ENCODE measurements around the gene LMBR1L. TPM values are rescaled to one million over a fixed set of nuclear protein-coding genes. Genes with fewer than 3 reads are reported as not detected.
A peak's percentile ranks its signal among the peaks of the same experiment; 100 is the strongest.

LMBR1L gene
- total and polyA plus RNA-seq, 2 of the 13 experiments (the other 11 are each of a cell fraction or from before 2014, with no cell fraction given): 12.2 to 65.9 TPM

DNA sequence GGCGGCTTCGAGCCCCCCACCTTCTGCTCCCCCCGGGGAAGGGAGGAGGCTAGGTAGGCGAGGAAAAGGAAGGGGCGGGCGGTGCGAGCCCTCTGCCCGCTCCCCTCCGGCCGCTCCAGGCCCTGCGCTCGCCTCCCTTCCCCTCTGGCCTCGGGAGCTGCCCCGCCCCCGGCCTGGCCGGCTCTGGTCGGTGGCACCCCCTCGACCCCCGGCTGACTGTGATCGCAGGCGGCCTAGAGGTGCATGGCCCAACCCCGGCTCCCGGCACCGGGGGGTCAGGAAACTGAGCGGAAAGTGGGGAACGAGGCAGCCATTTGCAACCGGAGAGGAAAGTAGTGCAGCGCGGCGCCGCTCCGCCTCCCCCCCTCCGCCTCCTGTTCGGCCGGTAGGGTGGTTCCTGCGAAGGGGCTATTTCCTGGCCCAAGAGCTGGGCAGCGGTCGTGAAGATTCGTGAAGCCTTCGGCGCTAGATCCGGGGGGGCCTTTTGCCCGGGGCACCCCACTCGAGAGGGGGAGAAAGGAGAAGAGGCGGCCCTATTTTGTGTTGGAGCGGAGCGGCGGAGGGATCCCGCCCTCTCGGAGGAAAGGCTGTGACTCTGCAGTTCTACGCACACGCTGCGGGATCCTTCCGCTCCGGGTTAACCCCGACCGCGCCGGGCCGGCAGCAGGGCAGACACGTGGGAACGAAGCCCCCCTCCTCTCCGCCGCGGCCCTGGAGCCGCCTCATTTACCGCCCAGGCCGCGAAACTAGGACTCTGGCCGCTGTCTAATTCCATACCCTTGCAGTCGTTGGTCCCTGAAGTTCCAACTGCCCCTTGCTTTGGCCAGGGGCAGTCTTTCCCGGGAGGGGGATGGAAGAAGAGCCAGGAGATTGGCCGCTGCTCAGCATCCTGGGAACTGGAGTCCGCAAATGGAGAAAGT is 50.1 kb downstream of the LMBR1L start, which contains the start of gene KMT2D (continued):
- TF ChIP-seq IRX3 (CRISPR knock-in tag; IDR thresholded peaks at IDR 0.05; ENCODE audit: borderline replicate concordance, low read depth) (no peak), ZNF792 (CRISPR knock-in tag; IDR thresholded peaks at IDR 0.05) (peak; percentile 51; the same call in 1 of the 2 replicates), FOXO1 (CRISPR knock-in tag; IDR thresholded peaks at IDR 0.05) (peak; percentile 37; the same call in 1 of the 2 replicates), CEBPG (CRISPR knock-in tag; IDR thresholded peaks at IDR 0.05) (peak; percentile 35; the same call in 1 of the 2 replicates), MIXL1 (CRISPR knock-in tag; IDR thresholded peaks at IDR 0.05) (0 out of 2 replicates have a peak, but pooled peaks have one; percentile 31), ZNF326 (CRISPR knock-in tag; IDR thresholded peaks at IDR 0.05; ENCODE audit: borderline replicate concordance) (no peak), ZNF569 (CRISPR knock-in tag; IDR thresholded peaks at IDR 0.05; ENCODE audit: borderline replicate concordance) (no peak), MXD4 (CRISPR knock-in tag; IDR thresholded peaks at IDR 0.05) (peak; percentile 93), POLR2AphosphoS5 (IDR thresholded peaks at IDR 0.05; ENCODE audit: low read depth, low read length) (peak; percentile 52), HNRNPH1 (optimal IDR thresholded peaks at IDR 0.05; ENCODE audit: low read depth, low read length) (no peak), TAF1 (CRISPR knock-in tag; IDR thresholded peaks at IDR 0.05) (peak; percentile 95), ZC3H4 (CRISPR knock-in tag; IDR thresholded peaks at IDR 0.05; ENCODE audit: borderline replicate concordance) (no peak), ZNF720 (CRISPR knock-in tag; IDR thresholded peaks at IDR 0.05) (no peak), ZNF761 (CRISPR knock-in tag; conservative IDR thresholded peaks at IDR 0.05) (no peak; the same call in 1 of the 2 replicates)
- TF ChIP-seq, protein P1, sequence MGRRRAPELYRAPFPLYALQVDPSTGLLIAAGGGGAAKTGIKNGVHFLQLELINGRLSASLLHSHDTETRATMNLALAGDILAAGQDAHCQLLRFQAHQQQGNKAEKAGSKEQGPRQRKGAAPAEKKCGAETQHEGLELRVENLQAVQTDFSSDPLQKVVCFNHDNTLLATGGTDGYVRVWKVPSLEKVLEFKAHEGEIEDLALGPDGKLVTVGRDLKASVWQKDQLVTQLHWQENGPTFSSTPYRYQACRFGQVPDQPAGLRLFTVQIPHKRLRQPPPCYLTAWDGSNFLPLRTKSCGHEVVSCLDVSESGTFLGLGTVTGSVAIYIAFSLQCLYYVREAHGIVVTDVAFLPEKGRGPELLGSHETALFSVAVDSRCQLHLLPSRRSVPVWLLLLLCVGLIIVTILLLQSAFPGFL (CRISPR knock-in tag; IDR thresholded peaks at IDR 0.05): no peak
- TF ChIP-seq, protein P2, sequence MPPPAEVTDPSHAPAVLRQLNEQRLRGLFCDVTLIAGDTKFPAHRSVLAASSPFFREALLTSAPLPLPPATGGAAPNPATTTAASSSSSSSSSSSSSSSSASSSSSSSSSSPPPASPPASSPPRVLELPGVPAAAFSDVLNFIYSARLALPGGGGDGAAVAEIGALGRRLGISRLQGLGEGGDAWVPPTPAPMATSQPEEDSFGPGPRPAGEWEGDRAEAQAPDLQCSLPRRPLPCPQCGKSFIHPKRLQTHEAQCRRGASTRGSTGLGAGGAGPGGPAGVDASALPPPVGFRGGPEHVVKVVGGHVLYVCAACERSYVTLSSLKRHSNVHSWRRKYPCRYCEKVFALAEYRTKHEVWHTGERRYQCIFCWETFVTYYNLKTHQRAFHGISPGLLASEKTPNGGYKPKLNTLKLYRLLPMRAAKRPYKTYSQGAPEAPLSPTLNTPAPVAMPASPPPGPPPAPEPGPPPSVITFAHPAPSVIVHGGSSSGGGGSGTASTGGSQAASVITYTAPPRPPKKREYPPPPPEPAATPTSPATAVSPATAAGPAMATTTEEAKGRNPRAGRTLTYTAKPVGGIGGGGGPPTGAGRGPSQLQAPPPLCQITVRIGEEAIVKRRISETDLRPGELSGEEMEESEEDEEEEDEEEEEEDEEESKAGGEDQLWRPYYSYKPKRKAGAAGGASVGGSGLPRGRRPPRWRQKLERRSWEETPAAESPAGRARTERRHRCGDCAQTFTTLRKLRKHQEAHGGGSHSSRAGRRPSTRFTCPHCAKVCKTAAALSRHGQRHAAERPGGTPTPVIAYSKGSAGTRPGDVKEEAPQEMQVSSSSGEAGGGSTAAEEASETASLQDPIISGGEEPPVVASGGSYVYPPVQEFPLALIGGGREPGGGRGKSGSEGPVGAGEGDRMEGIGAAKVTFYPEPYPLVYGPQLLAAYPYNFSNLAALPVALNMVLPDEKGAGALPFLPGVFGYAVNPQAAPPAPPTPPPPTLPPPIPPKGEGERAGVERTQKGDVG (CRISPR knock-in tag; IDR thresholded peaks at IDR 0.05; ENCODE audit: borderline replicate concordance): peak; percentile 92; the same call in 1 of the 2 replicates
- TF ChIP-seq, protein P3, sequence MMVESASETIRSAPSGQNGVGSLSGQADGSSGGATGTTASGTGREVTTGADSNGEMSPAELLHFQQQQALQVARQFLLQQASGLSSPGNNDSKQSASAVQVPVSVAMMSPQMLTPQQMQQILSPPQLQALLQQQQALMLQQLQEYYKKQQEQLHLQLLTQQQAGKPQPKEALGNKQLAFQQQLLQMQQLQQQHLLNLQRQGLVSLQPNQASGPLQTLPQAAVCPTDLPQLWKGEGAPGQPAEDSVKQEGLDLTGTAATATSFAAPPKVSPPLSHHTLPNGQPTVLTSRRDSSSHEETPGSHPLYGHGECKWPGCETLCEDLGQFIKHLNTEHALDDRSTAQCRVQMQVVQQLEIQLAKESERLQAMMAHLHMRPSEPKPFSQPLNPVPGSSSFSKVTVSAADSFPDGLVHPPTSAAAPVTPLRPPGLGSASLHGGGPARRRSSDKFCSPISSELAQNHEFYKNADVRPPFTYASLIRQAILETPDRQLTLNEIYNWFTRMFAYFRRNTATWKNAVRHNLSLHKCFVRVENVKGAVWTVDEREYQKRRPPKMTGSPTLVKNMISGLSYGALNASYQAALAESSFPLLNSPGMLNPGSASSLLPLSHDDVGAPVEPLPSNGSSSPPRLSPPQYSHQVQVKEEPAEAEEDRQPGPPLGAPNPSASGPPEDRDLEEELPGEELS (CRISPR knock-in tag; IDR thresholded peaks at IDR 0.05): peak; percentile 66
- TF ChIP-seq, protein P4, sequence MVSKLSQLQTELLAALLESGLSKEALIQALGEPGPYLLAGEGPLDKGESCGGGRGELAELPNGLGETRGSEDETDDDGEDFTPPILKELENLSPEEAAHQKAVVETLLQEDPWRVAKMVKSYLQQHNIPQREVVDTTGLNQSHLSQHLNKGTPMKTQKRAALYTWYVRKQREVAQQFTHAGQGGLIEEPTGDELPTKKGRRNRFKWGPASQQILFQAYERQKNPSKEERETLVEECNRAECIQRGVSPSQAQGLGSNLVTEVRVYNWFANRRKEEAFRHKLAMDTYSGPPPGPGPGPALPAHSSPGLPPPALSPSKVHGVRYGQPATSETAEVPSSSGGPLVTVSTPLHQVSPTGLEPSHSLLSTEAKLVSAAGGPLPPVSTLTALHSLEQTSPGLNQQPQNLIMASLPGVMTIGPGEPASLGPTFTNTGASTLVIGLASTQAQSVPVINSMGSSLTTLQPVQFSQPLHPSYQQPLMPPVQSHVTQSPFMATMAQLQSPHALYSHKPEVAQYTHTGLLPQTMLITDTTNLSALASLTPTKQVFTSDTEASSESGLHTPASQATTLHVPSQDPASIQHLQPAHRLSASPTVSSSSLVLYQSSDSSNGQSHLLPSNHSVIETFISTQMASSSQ (IDR thresholded peaks at IDR 0.05; ENCODE audit: low read depth): peak; percentile 46; the same call in 1 of the 2 replicates
- TF ChIP-seq, protein P4 (CRISPR knock-in tag; IDR thresholded peaks at IDR 0.05; ENCODE audit: borderline replicate concordance): peak; percentile 61; the same call in 1 of the 2 replicates
